ENCODE data around the gene COL4A3. TPM values are rescaled to one million over a fixed set of nuclear protein-coding genes. Genes with fewer than 3 reads are reported as not detected.

Gene COL4A3
- total and polyA plus RNA-seq, 9 of the 15 experiments (the other 6 are each of a cell fraction or from before 2014, with no cell fraction given), result not detected

- TF ChIP-seq E4F1 (CRISPR knock-in tag; IDR thresholded peaks at IDR 0.05; ENCODE audit: borderline replicate concordance) (no peak), ZNF280A (IDR thresholded peaks at IDR 0.05; ENCODE audit: low read depth, partially characterized antibody) (no peak), RFX5 (IDR thresholded peaks at IDR 0.05; ENCODE audit: low read depth, low read length) (no peak), RBM22 (IDR thresholded peaks at IDR 0.05; ENCODE audit: low read depth, low read length, poor library complexity, severe bottlenecking) (no peak)
These were observed 11.1 kb upstream of the COL4A3 start (continued) for GRCh38 chr2:227153307-227153706.

- Histone ChIP-seq H4K20me1 (replicated peaks; ENCODE audit: control insufficient read depth, insufficient read depth, low read length) (no peaks in the 10 kb centered on the region), H3K27me3 (ENCODE audit: control insufficient read depth in 2 of 2, insufficient read depth in 2 of 2, low read length in 2 of 2) (no peaks in the 10 kb centered on the region), H3K79me2 (ENCODE audit: control insufficient read depth, insufficient read depth, low read length) (no peaks in the 10 kb centered on the region), H3K9ac (ENCODE audit: insufficient read depth in 1 of 2, low read depth in 2 of 2, low read length in 2 of 2) (no peak overlapping the region), H3K4me3 (no peak overlapping the region), H2AFZ (ENCODE audit: low read depth, low read length) (no peak overlapping the region), H3K4me1 (replicated peaks in 1 of 2; ENCODE audit: control insufficient read depth in 2 of 2, insufficient read depth in 2 of 2, low read length in 2 of 2) (no peaks in the 10 kb centered on the region), H3K9me1 (ENCODE audit: control insufficient read depth, insufficient read depth, low read length) (no peaks in the 10 kb centered on the region), H3K27ac (ENCODE audit: extremely low read depth, low read depth, low read length) (no peak overlapping the region), H3K9me3 (replicated peaks; ENCODE audit: control insufficient read depth, insufficient read depth, low read depth, low read length) (no peaks in the 10 kb centered on the region), H3K36me3 (ENCODE audit: control insufficient read depth, insufficient read depth, low read length) (no peaks in the 10 kb centered on the region), H3K4me2 (ENCODE audit: insufficient read depth, low read length) (no peak overlapping the region)
- in situ Hi-C loops (cut with MboI) (no loop called here), intact Hi-C loops (cut with micrococcal nuclease) (no loop called here)
- no peak for FAIRE-seq
- no TSS peak for BruUV-seq (replicated peaks)
- POLR2A ChIA-PET, result no interaction called here
- no peak for DNase-seq (ENCODE audit: extremely low read depth in 1 of 4, low spot score in 3 of 4)
- ATAC-seq, result no peak
- CTCF ChIA-PET (ENCODE audit: low intra/inter-chr PET ratio), result no interaction called here
- TF ChIP-seq ZNF583 (CRISPR knock-in tag; IDR thresholded peaks at IDR 0.05) (no peak), PYGO2 (tag; IDR thresholded peaks at IDR 0.05) (no peak), SMARCE1 (IDR thresholded peaks at IDR 0.05) (no peak), MTA2 (IDR thresholded peaks at IDR 0.05; ENCODE audit: low read depth) (no peak), ZEB2 (IDR thresholded peaks at IDR 0.05) (no peak)
- WGBS (ENCODE audit: insufficient coverage, low coverage, missing lambda C conversion rate), result 0% methylated on average over 3 of the region's 4 CpGs
These were observed 10.5 kb upstream of the COL4A3 start for GRCh38 chr2:227153758-227154486.

Measured in K562 (cell line).